H1 (cell line): Measurements from ENCODE around the gene DCDC2B. TPM values are rescaled to one million over a fixed set of nuclear protein-coding genes. Genes with fewer than 3 reads are reported as not detected.

Experiments used
- BRCA1 ChIP-seq: IDR thresholded peaks from 2 replicates; pipeline ENCODE4 v1.6.1; 2012; ENCODE audit warnings: low read depth, low read length, improper control_type of control experiment
- CEBPB ChIP-seq: IDR thresholded peaks from 2 replicates; pipeline ENCODE4 v1.6.1; 2012; ENCODE audit warnings: low read depth, low read length
- CHD7 ChIP-seq: fragments of 300-600 bp; sonication (generic); IDR thresholded peaks from 2 replicates; pipeline ENCODE4 v1.7.1; 2012; ENCODE audit warnings: low read length, moderate library complexity, mild to moderate bottlenecking, inconsistent platforms; ENCODE audit not compliant: insufficient replicate concordance
- EZH2 ChIP-seq: fragments of 200-600 bp; sonication (generic); IDR thresholded peaks from 2 replicates; pipeline ENCODE4 v1.7.1; 2012; ENCODE audit warnings: low read depth, mild to moderate bottlenecking, moderate library complexity, low read length, inconsistent platforms; ENCODE audit not compliant: severe bottlenecking
- JUN ChIP-seq: IDR thresholded peaks from 2 replicates; pipeline ENCODE4 v1.6.1; 2011; ENCODE audit warnings: low read depth, mild to moderate bottlenecking, improper control_type of control experiment, low read length
- KDM5A ChIP-seq: fragments of 200-600 bp; IDR thresholded peaks from 2 replicates; pipeline ENCODE4 v1.7.1; 2012; ENCODE audit warnings: mild to moderate bottlenecking, low read length, inconsistent platforms, mixed read lengths
- PHF8 ChIP-seq: fragments of 200-600 bp; sonication (generic); conservative IDR thresholded peaks from 2 replicates; pipeline ENCODE4 v1.7.1; 2012; ENCODE audit warnings: low read depth, mild to moderate bottlenecking, inconsistent platforms, low read length, moderate library complexity
- POLR2A ChIP-seq, 2 experiments: IDR thresholded peaks; 1 replicate in 1 of 2; 2 replicates in 1 of 2; pipeline ENCODE4 v1.6.1; 2011; ENCODE audit warnings: low read depth in 2 of 2, low read length in 2 of 2, mild to moderate bottlenecking in 2 of 2; ENCODE audit errors: control extremely low read depth in 1 of 2
- SIN3A ChIP-seq, 2 experiments: IDR thresholded peaks in 1 of 2; conservative IDR thresholded peaks in 1 of 2; 2 replicates each; pipeline ENCODE4 v1.6.1; 2011 to 2012; ENCODE audit warnings: low read length in 2 of 2, improper control_type of control experiment in 1 of 2, low read depth in 1 of 2, mild to moderate bottlenecking in 1 of 2
- SP1 ChIP-seq: IDR thresholded peaks from 2 replicates; pipeline ENCODE4 v1.6.1; 2011; ENCODE audit warnings: low read depth, low read length
- polyA plus RNA-seq, 7 experiments: library from polyadenylated mRNA; depleted of rRNA in 3 of 7; stranded (reverse) in 5 of 7; unstranded in 2 of 7; fragments of >200 nt in 5 of 7; fragments of 200-250 nt in 2 of 7; gene quantifications; 1 replicate in 5 of 7; 2 replicates in 1 of 7; 4 replicates in 1 of 7; pipeline versions ENCODE4 v1.2.1 to v1.2.3, GENCODE V29; 2011 to 2013; ENCODE audit warnings: missing spikeins in 2 of 7, mixed read lengths in 2 of 7
- total RNA-seq: library from RNA; stranded (reverse); fragmentation: NEBNext Ultra II Directional; extraction: Animal tissue kit (Norgen Biotek cat#: 25700); gene quantifications from 2 replicates; pipeline ENCODE4 v1.2.1, GENCODE V29; 2021

The DCDC2B gene
- total and polyA plus RNA-seq, 2 of the 8 experiments (the other 6 are each of a cell fraction or from before 2014, with no cell fraction given), result not detected

DNA sequence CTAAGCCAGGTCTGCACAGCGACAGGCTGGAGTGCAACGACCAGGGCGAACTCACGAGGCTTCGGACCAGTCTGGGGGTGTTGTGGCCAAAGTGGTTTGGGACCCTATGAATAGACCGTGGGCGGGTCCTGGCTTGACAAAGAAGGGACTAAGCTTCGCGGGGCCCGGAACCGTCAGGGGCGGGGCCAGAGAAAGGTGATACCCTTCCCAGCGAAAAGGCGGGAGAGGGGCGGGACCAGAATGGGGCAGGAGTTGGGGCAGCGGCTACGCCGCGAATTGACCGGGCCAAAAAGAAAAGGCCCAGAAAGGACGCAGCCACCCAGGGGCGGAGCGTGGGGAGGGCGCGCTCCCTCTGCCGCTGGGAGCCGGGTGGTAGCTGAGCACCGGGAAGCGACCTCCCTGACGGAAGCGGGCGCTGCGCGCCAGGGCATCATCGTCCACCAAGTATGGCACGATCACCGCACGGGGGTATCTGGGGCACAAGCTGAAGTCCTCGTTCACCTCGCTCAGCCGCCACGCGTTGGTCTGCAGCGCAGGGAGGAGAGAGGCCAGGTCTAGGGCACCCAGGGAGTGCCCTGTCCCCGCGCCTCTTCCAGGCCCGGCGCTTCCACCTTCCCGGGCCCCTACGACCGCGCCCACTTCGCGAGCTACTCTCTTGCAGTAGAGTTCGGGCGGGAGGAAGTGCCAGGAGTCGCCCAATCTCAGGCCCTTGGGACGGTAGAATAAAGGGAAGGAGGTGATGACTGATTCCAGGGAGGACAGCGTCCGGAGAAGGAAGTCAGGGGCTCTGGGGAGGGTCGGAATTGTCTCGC lies 31.5 kb downstream of the DCDC2B start (continued):
- no peak for TF ChIP-seq CHD7
- TF ChIP-seq PHF8, result 0 out of 2 replicates have a peak, but pooled peaks have one; percentile 4
- no peak for TF ChIP-seq JUN
- peak; percentile 64; the same call in 1 of the 2 replicates for TF ChIP-seq SP1
- TF ChIP-seq KDM5A, result no peak
- TF ChIP-seq CEBPB, result no peak
- TF ChIP-seq EZH2, result no peak
- TF ChIP-seq POLR2A (IDR thresholded peaks at IDR 0.05; ENCODE audit: control extremely low read depth in 1 of 2, low read depth in 2 of 2, low read length in 2 of 2), result peak in 1 of 2 experiments; percentile 73; a peak in 2 of 3 replicates
- TF ChIP-seq SIN3A (conservative IDR thresholded peaks at IDR 0.05 in 1 of 2, IDR thresholded peaks at IDR 0.05 in 1 of 2; ENCODE audit: low read depth in 1 of 2, low read length in 2 of 2), result peak in 1 of 2 experiments; percentile 61; a peak in 1 of 4 replicates
- TF ChIP-seq BRCA1, result no peak
